Suprapubic skin (tissue), 4 donors: ENCODE measurements around the gene EML1.

Source experiments
- EP300 ChIP-seq: sonication (generic); formaldehyde crosslinking; IDR thresholded peaks from one replicate; pipeline ENCODE4 v1.6.1; 2017; ENCODE audit warnings: antibody characterized with exemption
- POLR2A ChIP-seq, 2 donors: fragments of 450-650 bp; IDR thresholded peaks; one replicate each; pipeline ENCODE4 v1.6.1; 2017; ENCODE audit warnings: antibody characterized with exemption in 2 of 2, mild to moderate bottlenecking in 2 of 2, moderate library complexity in 2 of 2
- POLR2AphosphoS5 ChIP-seq, 3 donors: sonication (generic); formaldehyde crosslinking; IDR thresholded peaks; one replicate each; pipeline ENCODE4 v1.6.1; 2017; ENCODE audit warnings: antibody characterized with exemption in 3 of 3
- TF ChIP-seq, protein P1 (sequence below), 2 donors: fragments of 200-600 bp in 1 of 2; fragments of 450-650 bp in 1 of 2; sonication (generic) in 1 of 2; IDR thresholded peaks; one replicate each; pipeline ENCODE4 v1.5.1; 2016 to 2019; ENCODE audit warnings: antibody characterized with exemption in 2 of 2, mild to moderate bottlenecking in 1 of 2, moderate library complexity in 1 of 2

GRCh38 chr14:99852578-99852977 is 59.4 kb downstream of the EML1 start:
- TF ChIP-seq POLR2AphosphoS5 (IDR thresholded peaks at IDR 0.05) (no peak), POLR2A (IDR thresholded peaks at IDR 0.05) (no peak), EP300 (no peak)
- TF ChIP-seq, protein P1, sequence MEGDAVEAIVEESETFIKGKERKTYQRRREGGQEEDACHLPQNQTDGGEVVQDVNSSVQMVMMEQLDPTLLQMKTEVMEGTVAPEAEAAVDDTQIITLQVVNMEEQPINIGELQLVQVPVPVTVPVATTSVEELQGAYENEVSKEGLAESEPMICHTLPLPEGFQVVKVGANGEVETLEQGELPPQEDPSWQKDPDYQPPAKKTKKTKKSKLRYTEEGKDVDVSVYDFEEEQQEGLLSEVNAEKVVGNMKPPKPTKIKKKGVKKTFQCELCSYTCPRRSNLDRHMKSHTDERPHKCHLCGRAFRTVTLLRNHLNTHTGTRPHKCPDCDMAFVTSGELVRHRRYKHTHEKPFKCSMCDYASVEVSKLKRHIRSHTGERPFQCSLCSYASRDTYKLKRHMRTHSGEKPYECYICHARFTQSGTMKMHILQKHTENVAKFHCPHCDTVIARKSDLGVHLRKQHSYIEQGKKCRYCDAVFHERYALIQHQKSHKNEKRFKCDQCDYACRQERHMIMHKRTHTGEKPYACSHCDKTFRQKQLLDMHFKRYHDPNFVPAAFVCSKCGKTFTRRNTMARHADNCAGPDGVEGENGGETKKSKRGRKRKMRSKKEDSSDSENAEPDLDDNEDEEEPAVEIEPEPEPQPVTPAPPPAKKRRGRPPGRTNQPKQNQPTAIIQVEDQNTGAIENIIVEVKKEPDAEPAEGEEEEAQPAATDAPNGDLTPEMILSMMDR (IDR thresholded peaks at IDR 0.05), result no peak
